Suprapubic skin (tissue), 4 donors: ENCODE results near the gene ARID1B. TPM values are rescaled to one million over a fixed set of nuclear protein-coding genes. Genes with fewer than 3 reads are reported as not detected.

Experiments
- DNase-seq, 2 donors: peaks; one replicate each; pipeline ENCODE4 v3.0.0-alpha.2; 2019; ENCODE audit warnings: low spot score in 2 of 2
- H3K27ac ChIP-seq: fragments of 200-600 bp; sonication (generic); one replicate; pipeline ENCODE4 v1.5.1; 2019
- H3K27me3 ChIP-seq: fragments of 200-600 bp; sonication (generic); one replicate; pipeline ENCODE4 v1.5.1; 2019
- H3K36me3 ChIP-seq: fragments of 200-600 bp; sonication (generic); one replicate; pipeline ENCODE4 v1.5.1; 2019
- H3K4me1 ChIP-seq: fragments of 200-600 bp; sonication (generic); one replicate; pipeline ENCODE4 v1.5.1; 2019
- H3K4me3 ChIP-seq: fragments of 200-600 bp; sonication (generic); one replicate; pipeline ENCODE4 v1.5.1; 2019; ENCODE audit warnings: mild to moderate bottlenecking
- H3K9me3 ChIP-seq: fragments of 200-600 bp; sonication (generic); one replicate; pipeline ENCODE4 v1.5.1; 2019
- CTCF ChIP-seq, 2 donors: fragments of 200-600 bp in 1 of 2; fragments of 450-650 bp in 1 of 2; sonication (generic) in 1 of 2; IDR thresholded peaks; one replicate each; pipeline ENCODE4 v1.5.1; 2016 to 2019; ENCODE audit warnings: antibody characterized with exemption in 2 of 2, mild to moderate bottlenecking in 1 of 2, moderate library complexity in 1 of 2
- EP300 ChIP-seq: sonication (generic); formaldehyde crosslinking; IDR thresholded peaks from one replicate; pipeline ENCODE4 v1.6.1; 2017; ENCODE audit warnings: antibody characterized with exemption
- POLR2A ChIP-seq, 2 donors: fragments of 450-650 bp; IDR thresholded peaks; one replicate each; pipeline ENCODE4 v1.6.1; 2017; ENCODE audit warnings: antibody characterized with exemption in 2 of 2, mild to moderate bottlenecking in 2 of 2, moderate library complexity in 2 of 2
- POLR2AphosphoS5 ChIP-seq, 3 donors: sonication (generic); formaldehyde crosslinking; IDR thresholded peaks; one replicate each; pipeline ENCODE4 v1.6.1; 2017; ENCODE audit warnings: antibody characterized with exemption in 3 of 3
- WGBS: methylation state at CpG from one replicate; pipeline ENCODE4 v1.1.5; 2018; 5-methylcytosine and 5-hydroxymethylcytosine counted together
- total RNA-seq, 4 donors: library from RNA; depleted of rRNA; stranded (reverse); fragments of >200 nt; gene quantifications; one replicate each; pipeline ENCODE4 v1.1.0, GENCODE V29; 2016

The ARID1B gene
- total RNA-seq, 4 donors from 2014 or later = 102 to 233 (median 129) TPM

- 70% methylated on average over 9 of the region's 9 CpGs for WGBS
- Histone ChIP-seq H3K27me3 (no peaks in the 10 kb centered on the region), H3K9me3 (no peaks in the 10 kb centered on the region), H3K4me3 (no peak overlapping the region), H3K4me1 (peaks cover 62% of the 10 kb centered on the region), H3K36me3 (no peaks in the 10 kb centered on the region), H3K27ac (no peak overlapping the region)
- DNase-seq = no peak
- TF ChIP-seq POLR2A (IDR thresholded peaks at IDR 0.05) (no peak), CTCF (IDR thresholded peaks at IDR 0.05) (no peak), EP300 (no peak), POLR2AphosphoS5 (IDR thresholded peaks at IDR 0.05) (no peak)
These were observed 75.1 kb downstream of the ARID1B start for GRCh38 chr6:156852147-156852857.

GRCh38 chr6:156852858-156853216, 75.7 kb downstream of the ARID1B start:
- H3K4me1 ChIP-seq = peaks cover 60% of the 10 kb centered on the region
- WGBS = 77% methylated on average over 1 of the region's 1 CpG

GRCh38 chr6:156853733-156854132, 76.6 kb downstream of the ARID1B start:
- Histone ChIP-seq H3K27me3 (no peaks in the 10 kb centered on the region), H3K9me3 (no peaks in the 10 kb centered on the region), H3K36me3 (no peaks in the 10 kb centered on the region), H3K4me3 (no peak overlapping the region), H3K4me1 (peaks cover 51% of the 10 kb centered on the region), H3K27ac (no peak overlapping the region)
- DNase-seq = no peak
- 83% methylated on average over 5 of the region's 5 CpGs for WGBS
- no peak for TF ChIP-seq POLR2AphosphoS5 (IDR thresholded peaks at IDR 0.05)
- TF ChIP-seq EP300 = no peak
- no peak for TF ChIP-seq CTCF (IDR thresholded peaks at IDR 0.05)
- no peak for TF ChIP-seq POLR2A (IDR thresholded peaks at IDR 0.05)

More at GRCh38 chr6:156852858-156853216, 75.7 kb downstream of the ARID1B start:
- no peaks in the 10 kb centered on the region for H3K27me3 ChIP-seq
- H3K4me3 ChIP-seq = no peak overlapping the region
- H3K27ac ChIP-seq = no peak overlapping the region
- no peak for DNase-seq
- H3K36me3 ChIP-seq = no peaks in the 10 kb centered on the region
- H3K9me3 ChIP-seq = no peaks in the 10 kb centered on the region
- TF ChIP-seq POLR2A (IDR thresholded peaks at IDR 0.05) = no peak
- TF ChIP-seq EP300 = no peak
- no peak for TF ChIP-seq CTCF (IDR thresholded peaks at IDR 0.05)
- TF ChIP-seq POLR2AphosphoS5 (IDR thresholded peaks at IDR 0.05) = no peak

- peaks cover 42% of the 10 kb centered on the region for H3K4me1 ChIP-seq
- WGBS = 94% methylated on average over 9 of the region's 10 CpGs
- no peaks in the 10 kb centered on the region for H3K9me3 ChIP-seq
- H3K36me3 ChIP-seq = no peaks in the 10 kb centered on the region
- no peak overlapping the region for H3K4me3 ChIP-seq
- no peak overlapping the region for H3K27ac ChIP-seq
- no peak for TF ChIP-seq POLR2AphosphoS5 (IDR thresholded peaks at IDR 0.05)
- TF ChIP-seq EP300 = no peak
- no peak for TF ChIP-seq POLR2A (IDR thresholded peaks at IDR 0.05)
- no peak for TF ChIP-seq CTCF (IDR thresholded peaks at IDR 0.05)
- no peaks in the 10 kb centered on the region for H3K27me3 ChIP-seq
- DNase-seq = no peak
These were observed 77.4 kb downstream of the ARID1B start for GRCh38 chr6:156854466-156855161.

GRCh38 chr6:156857573-156857972, 80.4 kb downstream of the ARID1B start:
- H3K36me3 ChIP-seq = no peaks in the 10 kb centered on the region
- H3K27me3 ChIP-seq = no peaks in the 10 kb centered on the region
- H3K4me1 ChIP-seq = peaks cover 20% of the 10 kb centered on the region
- WGBS = 89% methylated on average over 2 of the region's 2 CpGs
- no peaks in the 10 kb centered on the region for H3K9me3 ChIP-seq
- DNase-seq = no peak
- no peak overlapping the region for H3K4me3 ChIP-seq
- H3K27ac ChIP-seq = no peak overlapping the region
- TF ChIP-seq EP300 (no peak), POLR2A (IDR thresholded peaks at IDR 0.05) (no peak), CTCF (IDR thresholded peaks at IDR 0.05) (no peak), POLR2AphosphoS5 (IDR thresholded peaks at IDR 0.05) (no peak)
